Dedifferentiated amniotic fluid mesenchymal stem cell (primary cell): Measurements from ENCODE around the gene EPN3.

Experiments
- DNase-seq: peaks from one replicate; pipeline ENCODE4 v3.0.0-alpha.2; 2016; ENCODE audit errors: extremely low spot score

Gene EPN3

GRCh38 chr17:50532452-50533024, at the start of gene EPN3:
EPN3 (plus strand) TSS chr17:50532735; CDS start chr17:50536557, 3,822 bp downstream.
- DNase-seq = no peak

DNA sequence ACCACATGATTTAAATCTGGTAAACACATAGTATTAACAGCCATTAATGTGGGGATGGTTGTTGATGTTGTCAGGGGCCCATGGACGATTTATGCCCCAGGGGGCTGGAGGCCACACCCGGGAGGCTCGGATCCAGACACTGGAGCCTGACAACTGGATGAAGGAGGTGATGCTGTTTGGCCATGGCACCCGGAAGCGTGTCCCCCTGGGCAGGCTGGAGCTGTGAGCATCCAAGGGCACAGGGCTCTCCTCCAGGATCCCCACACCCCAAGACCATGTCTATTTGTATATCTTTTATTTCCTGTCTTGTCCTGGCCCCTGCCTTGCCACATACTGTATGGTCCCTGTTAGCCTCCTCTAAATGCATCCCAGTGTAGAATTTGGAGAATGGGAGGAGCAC, 49.3 kb upstream of the EPN3 start:
- DNase-seq = no peak

GRCh38 chr17:50484386-50485155, 48.0 kb upstream of the EPN3 start:
- DNase-seq = no peak

DNA sequence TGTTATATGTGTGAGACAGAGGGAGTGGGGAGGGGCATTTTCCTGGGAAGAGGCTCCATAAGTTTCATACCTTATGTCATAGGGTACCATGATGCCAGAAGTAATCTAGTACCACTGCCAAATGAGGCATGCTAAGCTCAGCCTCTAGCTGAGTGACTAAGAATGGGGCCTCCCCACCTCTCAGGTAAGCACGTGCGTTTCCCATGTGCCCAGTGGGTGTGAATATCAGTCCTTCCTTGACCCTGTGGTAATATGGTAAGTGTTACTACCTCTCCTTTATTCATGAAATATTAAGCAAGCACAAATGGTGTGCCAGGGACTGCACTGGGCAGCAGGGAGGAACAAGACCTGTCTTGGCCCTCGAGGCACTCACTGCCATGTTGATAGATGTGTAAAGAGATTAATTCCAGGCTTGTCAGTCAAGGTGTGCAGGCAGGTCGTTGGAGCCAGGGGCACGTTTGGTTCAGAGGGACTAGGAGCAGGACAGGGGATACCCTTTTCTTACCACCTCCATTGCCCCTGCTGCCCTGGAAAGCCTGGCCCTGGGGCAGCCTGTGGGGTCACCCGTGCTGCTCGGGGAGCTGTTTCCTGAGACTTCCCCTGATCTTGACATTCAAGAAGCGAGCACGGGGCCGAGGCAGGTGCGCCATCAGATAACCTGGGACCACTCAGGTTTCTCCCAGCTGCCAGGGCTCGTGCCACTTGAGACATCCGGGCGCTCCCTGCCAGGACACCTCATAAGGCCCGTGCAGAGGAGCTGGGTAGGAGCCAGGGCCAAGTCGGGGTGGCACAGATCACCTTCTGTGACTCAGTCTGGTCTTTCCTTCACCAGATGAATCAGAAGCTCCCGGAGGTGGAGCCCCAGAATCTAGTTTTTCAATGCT, 45.1 kb upstream of the EPN3 start:
- DNase-seq = no peak

- no peak for DNase-seq
Observed at GRCh38 chr17:50488880-50489279, 43.7 kb upstream of the EPN3 start.

DNA sequence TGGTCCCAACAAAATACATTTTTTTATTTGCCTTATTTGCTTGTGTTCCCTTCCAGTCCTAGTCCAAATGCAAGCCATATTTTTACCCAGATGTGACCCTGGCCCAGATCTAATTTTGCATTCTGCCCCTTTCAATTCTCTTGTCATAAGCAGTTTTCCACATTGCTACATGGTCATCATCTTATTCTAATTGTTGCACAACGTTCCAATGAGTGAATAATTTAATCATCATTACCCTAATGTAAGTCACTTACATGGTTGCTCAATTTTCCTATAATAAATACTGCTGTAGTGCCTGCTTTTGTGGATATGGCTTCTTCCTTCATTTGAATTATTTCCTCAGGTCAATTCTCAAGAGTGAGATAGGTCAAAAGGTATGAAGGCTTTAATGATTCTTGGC, 41.0 kb upstream of the EPN3 start:
- DNase-seq = no peak

DNA sequence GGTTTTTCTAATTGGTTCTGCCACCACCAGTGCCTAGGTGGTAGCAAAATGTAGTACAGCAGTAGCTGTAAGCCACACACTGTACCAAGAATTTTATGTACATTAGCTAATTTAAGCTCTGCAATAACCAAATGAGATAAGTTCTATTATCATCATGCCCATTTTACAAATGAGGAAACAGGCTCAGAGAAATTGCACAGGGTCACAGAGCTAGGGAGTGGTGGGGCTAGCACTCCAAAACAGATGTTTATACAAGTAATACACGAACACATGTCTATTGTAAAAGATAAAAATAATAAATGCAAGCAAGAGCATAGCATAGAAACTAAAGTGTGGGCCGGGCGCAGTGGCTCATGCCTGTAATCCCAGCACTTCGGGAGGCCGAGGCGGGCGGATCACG, 40.3 kb upstream of the EPN3 start:
- no peak for DNase-seq

DNA sequence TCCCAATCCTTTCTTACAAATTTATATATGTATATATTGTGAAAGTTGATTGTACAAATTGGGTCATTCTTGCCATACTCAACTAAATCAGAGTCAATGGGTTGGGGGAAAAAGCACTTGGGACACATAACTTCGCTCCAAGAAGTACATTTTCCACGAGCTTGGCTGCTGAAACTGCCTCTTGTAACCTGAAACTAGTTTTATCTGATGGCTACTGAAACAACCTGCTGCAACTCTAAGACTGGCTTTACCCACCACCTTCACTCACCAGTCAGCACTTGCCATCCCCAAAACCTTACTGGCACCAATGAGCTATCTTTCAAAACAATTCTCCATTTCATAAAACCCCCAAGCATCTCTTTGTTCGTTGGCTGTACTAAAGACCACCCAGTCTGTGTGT, 38.8 kb upstream of the EPN3 start:
- no peak for DNase-seq

DNA sequence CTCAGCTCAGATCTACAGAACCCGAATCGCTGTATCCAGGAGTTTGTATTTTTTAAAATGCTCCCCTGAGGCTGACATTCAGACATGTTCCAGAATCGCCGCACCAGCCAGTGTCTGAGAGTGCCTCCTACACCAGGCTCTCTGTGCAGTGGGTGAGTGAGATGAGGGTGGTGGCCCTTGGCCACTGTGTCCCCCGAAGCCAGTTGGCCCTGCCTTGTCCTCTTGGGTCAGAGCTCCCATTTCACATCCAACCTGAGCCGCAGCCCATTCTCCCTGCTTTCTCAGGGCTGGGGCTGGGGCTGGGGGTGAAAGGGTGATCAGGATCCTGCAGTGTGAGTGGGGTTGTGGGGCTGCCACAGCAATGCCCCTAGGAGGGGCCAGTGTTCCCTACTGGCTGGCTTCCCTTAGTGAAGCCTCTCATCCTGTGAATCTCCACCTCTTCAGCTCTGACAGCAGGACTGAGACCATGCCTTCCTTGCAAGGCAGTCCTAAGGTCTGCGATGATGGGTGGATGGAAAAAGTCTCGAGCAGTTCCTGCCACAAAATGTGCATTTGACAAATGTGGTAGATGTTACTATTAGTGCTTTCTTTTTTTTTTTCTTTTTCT, 37.2 kb upstream of the EPN3 start:
- no peak for DNase-seq

DNA sequence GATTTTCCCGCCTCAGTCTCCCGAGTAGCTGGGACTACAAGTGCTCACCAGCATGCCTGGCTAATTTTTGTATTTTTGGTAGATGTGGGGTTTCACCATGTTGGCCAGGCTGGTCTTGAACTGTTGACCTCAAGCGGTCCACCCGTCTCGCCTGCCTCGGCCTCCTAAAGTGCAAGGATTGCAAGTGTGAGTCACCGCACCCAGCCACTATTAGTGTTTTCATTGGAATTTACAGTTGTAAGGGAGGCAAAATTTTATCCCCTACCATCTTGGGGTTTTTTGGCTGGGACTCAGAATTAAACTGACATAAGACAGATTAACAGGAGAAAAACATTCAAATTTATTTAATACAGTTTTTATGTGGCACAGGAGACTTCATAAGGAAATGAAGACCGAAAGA, 36.6 kb upstream of the EPN3 start:
- no peak for DNase-seq

GRCh38 chr17:50498021-50498874, 34.3 kb upstream of the EPN3 start:
- no peak for DNase-seq

DNA sequence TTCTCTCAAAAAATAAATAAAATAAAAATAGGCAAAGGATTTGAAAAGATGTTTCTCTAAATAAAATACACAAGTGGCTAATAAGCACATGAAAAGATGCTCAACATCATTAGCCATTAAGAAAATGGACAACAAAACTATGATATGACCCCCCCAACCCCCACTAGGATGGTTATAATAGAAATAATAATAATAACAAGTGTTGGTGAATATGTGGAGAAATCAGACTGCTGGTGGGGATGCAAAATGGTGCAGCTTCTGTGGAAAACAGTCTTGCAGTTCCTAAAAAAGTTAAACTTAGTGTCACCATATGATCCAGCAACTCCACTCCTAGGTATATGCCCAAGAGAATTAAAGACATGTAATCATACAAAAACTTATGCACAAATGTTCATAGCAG, 33.3 kb upstream of the EPN3 start:
- DNase-seq = no peak

DNA sequence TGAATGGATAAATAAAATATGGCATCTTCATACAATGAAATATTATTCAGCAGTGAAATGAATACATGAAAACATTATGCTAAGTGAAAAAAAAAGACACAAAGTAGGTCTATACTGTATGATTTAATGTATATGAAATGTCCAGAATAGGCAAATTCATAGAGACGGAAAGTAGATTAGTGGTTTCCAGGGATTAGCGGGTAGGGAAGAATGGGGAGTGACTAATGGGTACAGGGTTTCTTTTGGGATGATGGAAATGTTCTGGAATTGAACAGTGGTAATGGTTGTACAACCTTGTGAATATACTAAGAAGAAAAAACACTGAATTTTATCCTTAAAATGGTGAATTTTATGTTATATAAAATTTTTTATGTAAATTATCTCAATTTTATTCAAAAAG, 32.8 kb upstream of the EPN3 start:
- DNase-seq = no peak

GRCh38 chr17:50501054-50501453, 31.5 kb upstream of the EPN3 start:
- DNase-seq = no peak

GRCh38 chr17:50502301-50502990, 30.1 kb upstream of the EPN3 start:
- DNase-seq = no peak

DNA sequence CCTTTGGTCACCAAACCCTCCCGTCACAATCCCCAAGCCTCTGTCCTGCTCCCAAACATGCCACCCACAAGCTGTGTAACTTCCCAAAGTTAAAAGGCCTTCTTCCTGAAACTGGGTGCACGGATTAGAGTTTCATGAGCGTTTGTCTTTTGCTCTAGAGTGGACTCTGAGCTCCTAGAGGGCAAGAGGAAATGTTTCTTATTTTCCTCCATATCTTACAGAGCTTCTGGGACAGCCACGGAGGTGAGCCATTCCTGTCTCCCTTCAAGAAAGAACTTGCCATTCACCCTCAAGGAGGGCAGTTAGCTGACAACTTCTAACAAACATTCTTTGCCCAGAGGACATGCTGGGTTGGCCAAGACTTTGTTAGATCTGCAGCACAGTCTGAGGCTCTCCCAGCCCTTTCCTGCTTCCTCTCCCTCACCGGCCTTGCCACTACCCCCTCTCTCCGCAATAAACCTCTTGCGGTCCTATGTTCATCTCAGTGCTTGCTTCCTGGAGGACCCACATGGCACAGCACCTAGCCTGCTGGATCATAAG, 26.9 kb upstream of the EPN3 start:
- no peak for DNase-seq

- no peak for DNase-seq
Observed at GRCh38 chr17:50506298-50506697, 26.2 kb upstream of the EPN3 start.

GRCh38 chr17:50507871-50508572, 24.5 kb upstream of the EPN3 start, which contains the start of gene MYCBPAP:
MYCBPAP (plus strand) TSS chr17:50508439; CDS start chr17:50508675, 236 bp downstream.
- DNase-seq = peak; percentile 60

GRCh38 chr17:50508573-50509460, 23.7 kb upstream of the EPN3 start:
- no peak for DNase-seq
